Stimulated activated CD8-positive, alpha-beta memory T cell treated with anti-CD3 and anti-CD28 coated beads, Interleukin-12 subunit alpha, Interleukin-12 subunit beta, amount 100 ng/mL, for 24 hours (primary cell): ENCODE results near the gene FAM181A.
A peak's percentile ranks its signal among the peaks of the same experiment; 100 is the strongest.

Source experiments
- DNase-seq: peaks from one replicate; pipeline ENCODE4 v3.0.0-alpha.2; 2020; ENCODE audit errors: extremely low read depth

FAM181A gene

DNA sequence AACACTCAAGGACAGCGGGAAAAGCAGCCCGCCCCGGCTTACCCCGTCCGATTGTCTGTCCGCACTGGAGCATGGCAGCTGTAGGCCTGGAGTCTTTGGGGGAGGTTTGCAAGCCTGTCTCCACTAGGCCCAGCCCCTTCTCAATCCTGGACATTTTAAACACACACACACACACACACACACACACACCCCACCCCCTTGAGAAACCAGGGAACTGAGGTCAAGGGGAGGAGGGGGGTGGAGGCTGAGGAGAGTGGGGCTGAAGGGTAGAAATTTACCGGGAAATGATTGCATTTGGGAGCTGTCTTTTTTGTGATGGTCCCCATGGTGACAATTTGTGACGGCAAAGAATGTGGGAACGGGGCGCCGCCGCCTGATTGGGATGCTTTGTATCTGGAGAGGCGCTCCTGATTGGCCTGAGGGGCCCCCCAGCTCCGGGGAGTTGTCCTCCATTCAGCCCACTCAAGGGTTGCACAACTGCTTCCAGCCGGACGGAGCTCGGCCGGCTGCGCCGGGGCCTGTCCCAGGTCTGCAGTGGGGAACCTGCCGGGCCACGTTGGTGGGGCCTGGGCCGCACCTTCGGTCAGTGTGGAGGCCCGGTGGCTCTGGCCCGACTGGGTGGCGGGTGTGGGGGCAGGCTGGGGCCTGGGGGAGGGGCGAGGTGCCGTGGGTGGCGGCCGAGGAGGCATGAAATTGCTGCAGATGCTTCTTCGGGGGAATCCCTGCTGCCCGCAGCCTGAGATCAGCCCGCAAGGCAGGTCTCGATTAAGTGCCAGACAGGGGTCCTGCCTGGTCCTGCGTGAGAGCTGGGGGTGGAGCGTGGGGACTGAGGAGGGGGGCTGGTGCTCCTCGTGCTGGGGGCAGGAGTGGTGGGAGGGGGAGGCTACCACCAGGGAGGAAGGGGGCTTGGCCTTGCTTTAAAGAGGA lies at the start of gene FAM181A:
Gene FAM181A (plus strand): TSS at position 472 of the 927 bp plus-strand sequence. CDS start 942 bp downstream, outside the sequence.
- no peak for DNase-seq

DNA sequence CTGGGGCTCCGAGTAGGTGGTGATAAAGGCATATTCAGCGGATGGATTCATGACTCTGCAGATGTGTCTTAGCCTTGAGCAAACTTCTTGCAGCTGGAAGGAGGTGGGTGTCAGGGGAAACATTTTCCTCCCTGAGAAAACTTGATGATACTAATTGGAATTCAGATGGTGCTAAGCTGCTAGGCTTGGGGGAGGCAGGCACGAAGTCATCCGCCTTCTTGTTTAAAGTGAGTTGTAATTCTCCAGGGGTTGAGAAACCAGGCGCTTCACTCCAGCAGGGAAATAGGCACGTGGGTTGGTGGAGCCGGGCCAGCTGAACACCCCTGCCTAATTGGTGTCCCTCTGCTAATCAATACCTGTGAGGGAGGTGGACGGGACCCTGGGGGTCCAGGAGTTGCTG lies 48.9 kb upstream of the FAM181A start:
- no peak for DNase-seq

DNA sequence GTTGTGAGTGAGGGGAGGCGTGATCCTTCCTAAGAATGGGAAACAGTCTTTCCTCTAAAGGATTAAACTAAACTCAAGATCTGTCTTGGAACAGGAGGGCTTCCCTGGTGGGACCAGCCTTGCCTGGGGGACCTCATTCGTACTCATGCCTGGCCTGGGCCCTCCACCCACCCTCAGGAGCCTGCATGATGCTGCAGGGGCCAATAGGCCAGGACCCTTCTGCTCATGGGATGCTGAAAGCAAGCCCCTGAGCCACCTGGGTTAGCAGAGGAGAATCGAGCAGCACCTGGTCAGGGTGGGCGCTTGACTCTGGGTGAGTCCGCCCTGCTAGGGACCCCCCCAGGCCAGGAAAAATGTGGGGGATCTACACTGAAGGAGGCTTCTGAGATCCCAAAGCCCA lies 48.3 kb upstream of the FAM181A start:
- no peak for DNase-seq

DNA sequence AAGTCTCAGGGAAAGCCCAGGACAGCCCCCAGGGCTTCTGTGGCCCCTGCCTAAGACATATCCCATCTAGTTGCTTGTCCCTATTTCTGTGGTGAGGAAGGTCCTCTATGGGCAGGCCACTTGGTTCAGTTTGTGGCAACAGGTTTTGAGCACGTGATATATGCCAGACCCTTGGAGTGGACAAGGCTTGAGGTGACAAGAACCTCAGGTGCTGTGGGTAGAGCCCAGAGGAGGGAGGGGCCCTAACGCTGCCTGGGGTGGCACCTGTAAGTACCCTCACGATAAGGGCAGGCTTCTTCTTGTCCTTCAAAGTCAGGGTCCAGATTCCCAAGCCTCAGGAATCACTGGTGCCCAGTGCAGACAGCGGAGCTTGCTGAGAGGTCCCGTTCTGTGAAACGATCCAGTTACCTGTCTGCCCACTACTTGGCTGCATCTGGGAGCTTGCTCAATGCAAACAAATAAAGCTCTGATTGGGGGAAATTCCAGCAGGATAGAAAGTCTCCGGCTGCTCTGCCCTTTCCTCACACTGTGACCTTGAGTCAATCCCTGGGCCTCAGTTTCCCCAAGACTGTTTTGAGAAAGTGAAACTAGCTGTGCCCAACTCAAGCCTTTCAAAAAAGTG lies 47.7 kb upstream of the FAM181A start:
- DNase-seq, result no peak

DNA sequence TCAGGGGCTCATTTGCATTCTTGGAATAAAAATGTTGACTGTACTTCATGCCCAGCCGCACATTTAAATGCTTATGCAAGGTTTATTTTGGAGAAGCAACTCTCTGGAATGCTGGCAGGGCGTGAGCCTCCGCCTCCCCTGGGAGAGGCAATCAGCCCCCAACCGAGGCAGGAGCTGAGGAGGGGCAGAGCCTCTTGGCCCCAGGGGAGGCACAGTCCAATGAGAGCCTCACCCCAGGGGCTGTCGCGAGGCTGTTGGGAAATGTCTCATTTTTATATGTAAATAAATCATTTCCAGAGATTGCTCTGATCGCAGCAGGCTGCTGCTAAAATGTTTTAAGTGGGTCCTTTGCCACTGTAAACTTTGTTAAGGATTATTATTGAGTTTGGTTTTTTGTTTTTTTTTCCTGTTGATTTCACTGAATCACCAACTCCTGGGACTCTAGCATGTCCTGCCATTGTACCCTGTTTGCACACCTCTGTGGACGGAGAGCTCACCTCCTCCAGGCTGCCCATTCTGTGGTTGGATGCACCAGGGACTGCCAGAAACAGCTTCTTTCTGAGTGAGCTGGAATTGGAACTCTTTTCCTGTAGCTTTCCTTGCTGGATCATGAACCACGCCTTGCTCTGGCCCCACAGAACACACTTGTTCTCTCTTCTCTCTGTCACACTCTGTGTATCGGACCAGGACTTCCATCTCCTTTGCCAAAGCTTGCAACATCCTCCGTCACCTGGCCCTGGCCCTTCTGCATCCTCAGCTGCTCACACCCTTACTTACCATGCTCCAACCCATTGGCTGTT lies 46.9 kb upstream of the FAM181A start:
- DNase-seq, result no peak

DNA sequence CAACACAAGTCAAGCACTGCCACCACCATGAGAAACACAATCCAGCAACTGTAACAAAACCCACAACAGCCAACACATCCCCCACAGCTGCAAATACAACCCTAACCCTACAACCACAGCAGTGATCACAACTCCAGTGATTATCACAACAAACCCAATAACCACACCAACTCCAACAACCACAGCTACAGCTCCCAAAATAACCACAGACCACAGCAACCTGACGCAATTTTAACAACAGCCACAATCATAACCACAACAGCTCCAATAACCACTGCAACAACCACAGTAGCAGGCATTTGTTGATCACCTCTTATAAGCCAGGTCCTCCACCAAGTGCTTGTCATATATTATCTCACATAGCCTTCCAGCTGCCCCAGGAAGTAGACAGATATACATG lies 42.2 kb upstream of the FAM181A start:
- DNase-seq, result no peak

DNA sequence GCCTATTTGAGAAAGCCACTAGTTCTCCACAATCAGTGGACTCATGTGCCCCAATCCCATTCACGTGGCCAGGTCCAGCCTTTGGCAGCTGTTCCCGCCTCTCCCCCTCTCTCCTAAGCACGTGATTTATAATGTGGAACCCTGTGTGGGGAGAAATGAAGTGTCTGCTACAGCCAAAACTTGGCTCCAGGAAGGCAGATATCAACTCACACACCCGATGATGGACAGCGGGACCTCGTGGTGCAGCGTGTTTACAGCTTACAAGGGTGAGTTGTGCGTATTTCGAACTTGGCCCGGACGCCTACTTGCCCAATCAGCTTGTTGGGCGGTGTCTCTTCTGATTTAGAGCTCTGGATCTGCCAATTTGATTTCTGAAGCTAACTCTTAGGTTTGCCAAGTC lies 38.1 kb upstream of the FAM181A start:
- DNase-seq, result no peak

DNA sequence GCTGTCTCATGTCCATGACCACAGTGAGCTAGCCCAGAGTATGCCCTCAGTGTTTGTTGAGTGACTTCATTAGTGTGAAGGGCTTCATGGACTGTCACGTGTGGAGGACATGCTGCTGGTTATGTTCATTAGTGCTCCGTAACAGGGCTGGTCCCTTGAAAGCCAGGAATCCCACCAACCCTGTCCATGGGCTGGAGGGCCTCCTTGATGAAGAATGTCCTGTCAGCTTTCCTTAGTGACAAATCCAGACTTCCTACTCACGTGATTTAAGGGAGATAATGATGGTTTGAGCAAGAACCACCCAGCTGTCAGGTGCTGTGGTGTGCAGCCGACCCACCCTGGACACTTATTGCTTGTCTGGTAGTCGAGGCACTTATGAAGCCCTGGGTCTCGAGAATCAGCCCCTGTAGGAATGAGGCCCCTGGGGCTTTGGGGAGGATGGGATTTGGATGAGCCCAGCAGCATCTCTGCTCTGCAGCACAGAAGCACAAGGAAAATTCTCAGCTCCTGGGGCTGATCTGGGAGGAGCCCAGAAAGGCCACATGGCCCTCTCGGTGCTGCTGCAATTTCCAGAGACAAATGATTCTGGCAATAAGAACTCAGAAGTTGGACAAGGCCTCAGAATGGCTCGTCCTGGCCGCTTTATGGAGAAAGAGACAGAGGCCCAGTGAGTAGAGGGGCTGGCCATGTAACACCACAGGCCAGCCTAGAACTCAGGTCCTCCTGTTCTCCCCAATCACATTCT lies 37.2 kb upstream of the FAM181A start:
- DNase-seq, result no peak

DNA sequence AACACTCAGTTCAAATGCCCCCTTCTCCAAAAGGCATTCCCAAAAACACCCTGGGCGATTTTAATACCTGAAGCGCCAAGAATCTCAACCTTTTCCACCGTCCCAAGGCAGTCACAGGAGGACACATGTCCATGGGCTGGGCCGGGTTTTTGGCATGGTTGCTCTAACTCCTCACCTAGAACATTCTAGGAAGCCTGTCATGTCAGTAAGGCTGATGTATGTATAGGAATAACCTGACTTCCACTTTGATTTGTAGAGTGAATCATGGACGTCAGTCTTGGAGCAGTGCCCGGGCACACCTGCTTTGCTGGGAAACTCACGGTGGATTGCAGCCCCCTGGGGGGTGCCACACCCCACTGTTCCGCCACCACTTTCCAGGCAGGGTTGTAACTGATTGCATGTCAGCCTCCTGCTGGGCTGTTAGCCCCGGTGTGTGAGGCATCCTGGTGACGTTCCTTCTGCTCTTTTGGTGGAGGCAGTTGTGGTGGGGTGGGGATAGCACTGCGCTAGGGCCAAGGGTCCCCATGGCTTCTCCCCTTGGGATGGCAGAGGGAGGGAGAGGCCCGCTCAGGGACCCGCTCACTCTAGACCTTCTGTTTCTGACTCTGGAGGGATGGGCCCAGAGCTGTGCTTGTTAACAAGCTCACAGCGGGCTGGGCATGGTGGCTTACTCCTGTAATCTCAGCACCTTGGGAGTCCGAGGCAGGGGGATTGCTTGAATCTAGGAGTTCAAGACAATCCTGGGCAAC lies 35.2 kb upstream of the FAM181A start:
- no peak for DNase-seq

DNA sequence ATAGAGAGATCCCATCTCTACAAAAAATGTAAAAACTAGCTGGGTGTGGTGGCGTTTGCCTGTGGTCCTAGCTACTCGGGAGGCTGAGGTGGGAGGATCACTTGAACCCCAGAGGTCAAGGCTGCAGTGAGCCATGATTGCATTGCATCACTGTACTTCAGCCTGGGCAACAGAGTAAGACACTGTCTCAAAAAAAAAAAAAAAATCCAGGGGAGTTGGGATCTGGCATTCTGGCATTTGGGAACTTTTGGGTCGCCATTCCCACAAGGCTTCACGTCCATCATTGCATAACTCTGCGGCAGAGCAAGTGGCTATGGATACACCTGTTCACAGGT lies 34.7 kb upstream of the FAM181A start:
- DNase-seq, result no peak

DNA sequence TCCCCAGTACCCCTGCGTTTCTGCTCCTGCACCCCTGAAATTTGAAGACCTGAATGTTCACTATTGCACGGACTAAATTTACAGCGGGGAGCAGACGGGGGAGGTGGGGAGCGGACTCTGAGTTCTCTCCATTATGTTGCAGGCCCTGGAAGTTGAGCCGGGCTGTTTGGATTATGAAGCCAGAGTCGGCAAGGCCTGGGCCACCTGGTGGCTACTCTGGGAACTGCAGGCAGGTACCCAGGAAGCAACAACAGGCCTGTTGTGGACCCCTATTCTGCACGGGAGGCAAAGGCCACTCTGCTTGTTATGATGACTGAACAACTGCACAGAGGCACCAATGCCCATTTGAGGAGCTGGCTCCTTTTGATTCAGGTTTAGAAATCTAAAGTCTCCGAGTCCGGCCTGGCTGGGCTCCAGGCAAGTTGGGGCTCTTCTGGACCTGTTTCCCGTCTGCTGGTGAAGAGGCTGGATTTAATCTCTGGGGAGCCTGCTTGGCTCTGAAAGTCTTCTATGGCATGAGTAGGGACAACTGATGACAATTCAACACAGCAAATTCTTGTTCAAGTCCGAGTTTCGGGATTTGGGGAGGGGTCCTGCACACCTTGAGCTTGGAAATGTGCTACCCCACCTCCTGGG lies 34.1 kb upstream of the FAM181A start:
- peak; percentile 28 for DNase-seq

DNA sequence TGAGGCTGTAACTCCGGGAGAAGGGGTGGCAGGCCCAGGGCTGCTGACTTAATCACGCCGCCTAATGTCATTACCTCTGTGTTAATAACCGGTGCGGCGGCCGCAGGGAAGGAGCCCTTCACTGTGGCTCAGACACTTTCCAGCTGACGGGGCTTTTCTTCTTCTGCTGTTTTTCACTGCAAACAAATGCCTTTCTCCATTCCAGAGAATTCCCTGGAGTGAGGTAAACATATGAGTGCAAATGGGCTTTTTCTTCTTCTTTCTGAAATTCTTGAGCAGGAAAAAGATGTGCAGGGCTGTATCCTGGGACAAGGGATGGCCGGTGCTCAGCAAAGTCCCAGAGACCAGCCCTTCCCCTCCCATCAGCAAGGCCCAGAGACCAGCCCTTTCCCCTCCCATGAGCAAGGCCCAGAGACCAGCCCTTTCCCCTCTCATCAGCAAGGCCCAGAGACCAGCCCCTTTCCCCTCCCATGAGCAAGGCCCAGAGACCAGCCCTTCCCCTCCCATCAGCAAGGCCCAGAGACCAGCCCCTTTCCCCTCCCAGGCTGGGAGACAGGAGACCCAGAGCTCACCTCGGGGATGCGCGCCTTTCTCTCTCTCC lies 33.4 kb upstream of the FAM181A start:
- DNase-seq, result no peak

DNA sequence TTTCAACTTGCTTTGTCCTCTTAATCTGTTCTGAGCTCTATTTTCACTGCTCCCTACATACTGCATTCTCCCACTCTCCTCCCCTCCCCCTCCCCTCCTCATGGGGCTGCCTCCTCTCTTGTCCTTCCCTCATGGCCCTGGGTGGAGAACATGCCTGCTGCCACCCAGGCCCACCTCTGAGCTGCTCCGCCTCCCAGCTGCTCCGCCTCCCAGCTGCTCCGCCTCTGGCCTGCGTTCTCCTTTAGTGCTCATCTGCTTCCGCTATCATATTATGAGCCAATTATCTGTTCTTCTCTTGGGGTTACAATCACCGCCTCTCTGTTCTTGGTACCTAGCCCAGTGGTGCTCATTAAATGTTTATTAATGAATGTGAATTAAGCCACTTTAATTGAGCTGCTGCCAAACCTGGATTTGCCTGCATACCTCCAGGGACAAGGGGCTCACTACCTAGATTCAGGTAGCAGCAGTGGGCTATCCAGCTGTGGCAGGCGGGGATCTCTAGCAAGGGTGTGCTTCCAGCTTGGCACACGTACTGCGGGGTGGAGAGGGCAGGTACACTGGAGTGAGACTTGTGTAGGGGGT lies 32.0 kb upstream of the FAM181A start:
- DNase-seq, result no peak

DNA sequence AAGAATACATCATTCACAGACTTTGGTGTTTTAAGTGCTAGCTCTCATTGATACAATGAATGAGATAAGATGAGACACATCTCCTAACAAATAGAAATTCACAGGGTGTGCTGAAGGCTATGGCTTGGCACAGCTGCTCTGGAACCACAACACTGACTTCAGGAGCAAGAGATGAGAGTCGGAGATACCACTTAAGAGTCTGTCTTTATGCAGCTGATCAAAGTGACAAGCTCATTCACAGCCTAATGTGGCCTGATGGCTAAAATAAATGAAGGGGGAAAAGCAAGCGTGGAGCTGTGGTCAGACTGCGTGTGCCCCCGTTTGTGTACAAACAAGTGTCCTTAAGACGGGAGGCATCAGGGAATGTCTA lies 29.7 kb upstream of the FAM181A start:
- DNase-seq, result no peak

DNA sequence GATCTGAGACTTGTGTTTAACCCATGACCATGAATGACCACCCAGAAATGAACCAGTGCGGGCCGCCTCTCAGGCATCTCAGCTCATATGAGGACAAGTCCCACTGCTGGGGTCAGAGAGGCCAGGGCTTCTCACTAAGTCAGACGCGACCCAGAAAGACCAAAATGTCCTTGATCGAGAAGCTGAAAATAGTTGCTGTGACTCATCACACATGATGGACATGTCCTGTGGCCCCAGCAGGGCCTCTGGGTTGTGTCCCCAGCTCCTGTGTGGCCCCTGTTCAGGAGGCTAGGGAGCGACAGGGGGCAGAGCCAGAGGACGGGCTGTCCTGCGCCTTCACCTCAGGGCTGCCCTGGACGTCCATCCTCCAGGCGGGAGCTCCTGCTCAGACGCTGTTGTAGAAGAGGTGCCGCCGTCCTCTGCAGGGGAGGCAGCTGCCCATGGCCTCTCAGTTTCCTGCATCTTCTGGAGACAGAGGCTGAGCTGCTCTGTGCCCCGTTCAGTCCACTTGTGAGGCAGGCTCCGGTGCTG lies 29.0 kb upstream of the FAM181A start:
- DNase-seq, result no peak

DNA sequence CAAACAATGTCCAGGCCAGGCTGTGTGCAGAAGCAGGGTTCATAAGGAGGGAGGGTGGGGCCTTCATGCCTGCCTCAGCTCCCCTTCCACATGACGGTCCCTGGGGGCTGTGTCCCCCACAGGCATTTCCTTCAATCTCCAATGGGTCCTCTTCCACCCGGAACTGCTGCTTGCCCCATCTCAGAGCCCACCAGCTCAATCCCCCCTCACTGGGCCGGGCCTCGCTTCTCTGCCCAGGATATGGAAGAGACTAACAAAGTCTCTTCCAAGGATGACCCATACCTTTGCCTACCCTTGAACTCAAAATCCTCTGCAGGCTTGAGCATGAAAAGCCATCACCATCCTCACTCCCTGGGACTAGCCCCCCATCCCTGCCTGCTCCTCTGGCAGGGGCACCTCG lies 28.4 kb upstream of the FAM181A start:
- DNase-seq, result no peak

DNA sequence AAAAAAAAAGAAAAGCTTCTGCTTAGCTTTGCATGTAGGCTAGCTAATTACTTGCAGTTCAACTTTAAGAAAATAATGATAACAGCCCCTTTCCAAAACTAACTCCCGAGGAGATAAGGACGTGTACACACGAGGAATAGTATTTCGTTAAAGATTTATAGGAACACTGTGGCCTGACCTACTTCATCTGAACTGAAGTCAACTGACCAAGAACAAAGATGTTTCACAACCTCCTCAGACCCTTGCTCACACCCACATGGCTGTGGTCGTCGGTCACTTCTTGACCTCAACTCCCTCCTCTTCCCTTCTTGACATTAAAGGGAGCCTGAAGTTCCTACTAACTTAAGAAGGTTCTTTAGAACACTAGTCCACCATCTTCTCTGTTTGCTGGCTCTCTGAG lies 25.3 kb upstream of the FAM181A start:
- DNase-seq, result no peak

DNA sequence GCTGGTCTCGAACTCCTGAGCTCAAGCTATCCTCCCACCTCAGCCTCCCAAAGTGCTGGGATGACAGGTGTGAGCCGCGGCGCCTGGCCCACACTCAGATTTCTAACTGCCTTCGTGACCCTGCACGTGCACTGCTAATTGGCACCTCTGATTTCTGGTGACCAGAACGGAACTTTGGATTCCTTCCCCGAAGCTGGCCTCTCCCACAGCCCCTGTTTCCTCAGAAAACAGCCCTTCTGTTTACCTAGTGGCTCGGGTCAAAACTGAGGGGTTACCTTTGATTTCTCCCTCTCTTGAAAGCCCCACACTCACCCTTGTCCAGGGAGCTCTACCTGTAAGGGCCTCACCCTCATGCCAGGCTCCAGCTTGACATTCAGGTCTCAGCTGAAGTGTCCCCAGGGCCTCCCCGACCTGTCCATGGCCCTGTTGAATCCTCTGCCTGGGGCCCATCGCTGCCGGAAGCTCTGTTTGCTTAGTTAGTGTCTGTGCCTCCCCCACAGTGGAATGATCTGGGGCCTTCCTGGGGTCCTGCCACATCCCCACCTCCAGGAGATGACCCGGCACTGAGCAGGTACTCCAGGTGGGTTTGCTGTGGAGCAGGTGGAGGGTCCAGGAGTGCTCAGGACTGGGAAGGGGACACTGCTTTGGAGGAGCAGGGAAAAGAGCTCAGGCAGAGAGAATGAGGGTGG lies 24.4 kb upstream of the FAM181A start:
- DNase-seq, result no peak
